ENCODE data around the gene CXCL5.

CXCL5 gene

GRCh38 chr4:74037076-74037955 is 38.8 kb upstream of the CXCL5 start:
- Histone ChIP-seq H3K27ac (ENCODE audit: low read length) (no peak overlapping the region), H3K9me3 (ENCODE audit: control insufficient read depth in 2 of 2, low read length in 2 of 2) (no peaks in the 10 kb centered on the region), H3K4me1 (ENCODE audit: control insufficient read depth, insufficient read depth, low read length) (no peaks in the 10 kb centered on the region), H3K36me3 (ENCODE audit: control insufficient read depth in 2 of 2, insufficient read depth in 2 of 2, low read length in 2 of 2) (no peaks in the 10 kb centered on the region), H3K27me3 (ENCODE audit: control insufficient read depth in 1 of 2, insufficient read depth in 2 of 2, low read length in 2 of 2) (no peaks in the 10 kb centered on the region), H3K9ac (ENCODE audit: low read length in 2 of 2) (no peak overlapping the region), H3K4me3 (ENCODE audit: low read length in 2 of 2) (peak overlapping the region; percentile 84 to 89)

GRCh38 chr4:74033739-74034138 is 35.3 kb upstream of the CXCL5 start:
- Histone ChIP-seq H3K27me3 (ENCODE audit: control insufficient read depth in 1 of 2, insufficient read depth in 2 of 2, low read length in 2 of 2) (no peaks in the 10 kb centered on the region), H3K4me1 (ENCODE audit: control insufficient read depth, insufficient read depth, low read length) (no peaks in the 10 kb centered on the region), H3K4me3 (ENCODE audit: low read length in 2 of 2) (no peak overlapping the region), H3K36me3 (ENCODE audit: control insufficient read depth in 2 of 2, insufficient read depth in 2 of 2, low read length in 2 of 2) (no peaks in the 10 kb centered on the region), H3K9me3 (ENCODE audit: control insufficient read depth in 2 of 2, low read length in 2 of 2) (no peaks in the 10 kb centered on the region), H3K9ac (ENCODE audit: low read length in 2 of 2) (no peak overlapping the region), H3K27ac (ENCODE audit: low read length) (no peak overlapping the region)

DNA sequence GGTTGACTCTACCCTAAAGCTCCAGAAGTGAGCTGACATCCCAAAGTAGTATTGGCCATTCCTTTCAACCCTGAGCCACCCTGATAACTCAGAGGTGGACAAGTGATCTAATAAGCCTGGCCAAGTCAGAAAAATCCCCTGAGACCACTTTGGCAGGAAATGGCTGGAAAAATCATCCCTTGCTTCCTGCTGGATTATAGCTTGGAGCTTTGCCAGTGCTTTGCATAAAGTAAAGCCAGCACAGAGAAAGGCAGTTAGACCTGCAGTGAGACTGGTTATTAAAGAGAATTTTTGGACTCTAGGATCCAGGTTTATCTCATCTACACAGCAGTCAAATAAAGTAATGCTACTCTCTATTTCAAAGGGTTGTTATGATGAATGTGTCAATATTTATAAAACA is 33.6 kb upstream of the CXCL5 start:
- no peaks in the 10 kb centered on the region for H3K36me3 ChIP-seq (ENCODE audit: control insufficient read depth in 2 of 2, insufficient read depth in 2 of 2, low read length in 2 of 2)
- no peaks in the 10 kb centered on the region for H3K4me1 ChIP-seq (ENCODE audit: control insufficient read depth, insufficient read depth, low read length)
- no peak overlapping the region for H3K9ac ChIP-seq (ENCODE audit: low read length in 2 of 2)
- H3K27ac ChIP-seq (ENCODE audit: low read length), result no peak overlapping the region
- no peaks in the 10 kb centered on the region for H3K9me3 ChIP-seq (ENCODE audit: control insufficient read depth in 2 of 2, low read length in 2 of 2)
- H3K4me3 ChIP-seq (ENCODE audit: low read length in 2 of 2), result no peak overlapping the region
- H3K27me3 ChIP-seq (ENCODE audit: control insufficient read depth in 1 of 2, insufficient read depth in 2 of 2, low read length in 2 of 2), result no peaks in the 10 kb centered on the region

GRCh38 chr4:74031576-74031975 is 33.1 kb upstream of the CXCL5 start:
- Histone ChIP-seq H3K27ac (ENCODE audit: low read length) (no peak overlapping the region), H3K4me3 (ENCODE audit: low read length in 2 of 2) (no peak overlapping the region), H3K27me3 (ENCODE audit: control insufficient read depth in 1 of 2, insufficient read depth in 2 of 2, low read length in 2 of 2) (no peaks in the 10 kb centered on the region), H3K4me1 (ENCODE audit: control insufficient read depth, insufficient read depth, low read length) (no peaks in the 10 kb centered on the region), H3K9me3 (ENCODE audit: control insufficient read depth in 2 of 2, low read length in 2 of 2) (no peaks in the 10 kb centered on the region), H3K36me3 (ENCODE audit: control insufficient read depth in 2 of 2, insufficient read depth in 2 of 2, low read length in 2 of 2) (no peaks in the 10 kb centered on the region), H3K9ac (ENCODE audit: low read length in 2 of 2) (no peak overlapping the region)

DNA sequence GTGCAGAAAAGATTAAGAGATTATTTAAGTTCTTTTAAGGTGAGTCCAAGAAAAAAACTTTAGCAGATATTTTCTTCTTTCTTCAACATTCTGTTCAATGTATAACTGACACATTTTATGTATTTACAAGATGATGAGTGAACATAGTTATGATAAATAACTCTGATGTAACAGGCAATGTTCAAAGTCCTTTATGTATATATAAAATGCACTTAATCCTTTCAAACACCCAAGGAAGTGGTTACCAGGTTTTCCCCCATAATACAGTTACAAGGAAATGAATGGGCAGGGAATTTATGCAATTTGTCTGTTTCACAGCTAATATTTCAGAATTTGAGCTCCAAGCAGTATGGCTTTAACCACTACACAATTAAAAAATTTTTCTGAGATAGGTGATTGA is 31.8 kb upstream of the CXCL5 start:
- no peaks in the 10 kb centered on the region for H3K4me1 ChIP-seq (ENCODE audit: control insufficient read depth, insufficient read depth, low read length)
- H3K4me3 ChIP-seq (ENCODE audit: low read length in 2 of 2), result no peak overlapping the region
- H3K36me3 ChIP-seq (ENCODE audit: control insufficient read depth in 2 of 2, insufficient read depth in 2 of 2, low read length in 2 of 2), result no peaks in the 10 kb centered on the region
- no peak overlapping the region for H3K9ac ChIP-seq (ENCODE audit: low read length in 2 of 2)
- no peak overlapping the region for H3K27ac ChIP-seq (ENCODE audit: low read length)
- H3K27me3 ChIP-seq (ENCODE audit: control insufficient read depth in 1 of 2, insufficient read depth in 2 of 2, low read length in 2 of 2), result no peaks in the 10 kb centered on the region
- H3K9me3 ChIP-seq (ENCODE audit: control insufficient read depth in 2 of 2, low read length in 2 of 2), result no peaks in the 10 kb centered on the region

- no peaks in the 10 kb centered on the region for H3K36me3 ChIP-seq (ENCODE audit: control insufficient read depth in 2 of 2, insufficient read depth in 2 of 2, low read length in 2 of 2)
- H3K9me3 ChIP-seq (ENCODE audit: control insufficient read depth in 2 of 2, low read length in 2 of 2), result no peaks in the 10 kb centered on the region
- no peak overlapping the region for H3K9ac ChIP-seq (ENCODE audit: low read length in 2 of 2)
- H3K27ac ChIP-seq (ENCODE audit: low read length), result no peak overlapping the region
- no peaks in the 10 kb centered on the region for H3K27me3 ChIP-seq (ENCODE audit: control insufficient read depth in 1 of 2, insufficient read depth in 2 of 2, low read length in 2 of 2)
- H3K4me3 ChIP-seq (ENCODE audit: low read length in 2 of 2), result no peak overlapping the region
- H3K4me1 ChIP-seq (ENCODE audit: control insufficient read depth, insufficient read depth, low read length), result no peaks in the 10 kb centered on the region
These were observed 30.0 kb upstream of the CXCL5 start for GRCh38 chr4:74028504-74028903.

DNA sequence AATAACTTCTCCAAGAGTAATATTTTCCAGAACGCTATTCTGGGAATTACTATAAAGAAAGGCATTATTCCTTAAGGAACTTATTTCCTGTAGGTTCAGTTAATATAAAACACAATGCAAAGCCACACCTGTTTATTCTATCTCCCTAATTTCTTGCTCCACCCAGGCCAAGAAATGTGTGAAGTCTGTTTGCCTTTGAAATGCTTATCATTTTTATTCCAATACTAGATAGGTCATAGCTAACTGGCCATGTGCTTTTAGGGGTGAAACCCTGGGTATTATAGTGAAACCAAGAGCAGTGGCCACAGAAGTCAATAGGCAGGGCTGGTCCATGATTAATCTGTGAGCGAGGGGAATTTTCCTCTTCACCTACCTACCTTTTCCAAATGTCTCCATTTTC is 25.2 kb upstream of the CXCL5 start:
- no peaks in the 10 kb centered on the region for H3K9me3 ChIP-seq (ENCODE audit: control insufficient read depth in 2 of 2, low read length in 2 of 2)
- no peak overlapping the region for H3K27ac ChIP-seq (ENCODE audit: low read length)

DNA sequence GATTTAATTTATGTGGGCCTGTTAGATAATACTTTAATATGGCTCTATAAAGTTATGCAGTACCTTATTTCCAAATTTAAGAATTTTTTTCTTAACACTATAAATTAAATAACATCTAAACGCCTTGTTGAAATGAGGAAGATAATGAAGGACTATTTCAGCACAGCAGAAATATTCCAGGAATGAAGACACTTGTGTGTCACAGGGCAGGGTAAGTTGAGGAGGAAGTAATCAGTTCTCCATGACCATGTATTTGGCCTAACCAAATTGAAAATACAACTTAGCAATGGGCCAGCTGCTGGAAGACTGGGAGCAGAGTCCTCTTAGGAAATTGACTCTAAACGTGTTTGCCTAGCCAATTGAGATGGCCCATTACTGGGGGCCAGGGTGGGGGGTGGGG is 23.1 kb upstream of the CXCL5 start:
- H3K4me3 ChIP-seq (ENCODE audit: low read length in 2 of 2), result no peak overlapping the region
- H3K9me3 ChIP-seq (ENCODE audit: control insufficient read depth in 2 of 2, low read length in 2 of 2), result no peaks in the 10 kb centered on the region
- H3K4me1 ChIP-seq (ENCODE audit: control insufficient read depth, insufficient read depth, low read length), result no peaks in the 10 kb centered on the region
- no peak overlapping the region for H3K9ac ChIP-seq (ENCODE audit: low read length in 2 of 2)
- H3K36me3 ChIP-seq (ENCODE audit: control insufficient read depth in 2 of 2, insufficient read depth in 2 of 2, low read length in 2 of 2), result no peaks in the 10 kb centered on the region
- no peak overlapping the region for H3K27ac ChIP-seq (ENCODE audit: low read length)
- no peaks in the 10 kb centered on the region for H3K27me3 ChIP-seq (ENCODE audit: control insufficient read depth in 1 of 2, insufficient read depth in 2 of 2, low read length in 2 of 2)

More for the DNA sequence above, 25.2 kb upstream of the CXCL5 start:
- Histone ChIP-seq H3K4me3 (ENCODE audit: low read length in 2 of 2) (no peak overlapping the region), H3K9ac (ENCODE audit: low read length in 2 of 2) (no peak overlapping the region), H3K36me3 (ENCODE audit: control insufficient read depth in 2 of 2, insufficient read depth in 2 of 2, low read length in 2 of 2) (no peaks in the 10 kb centered on the region), H3K27me3 (ENCODE audit: control insufficient read depth in 1 of 2, insufficient read depth in 2 of 2, low read length in 2 of 2) (no peaks in the 10 kb centered on the region), H3K4me1 (ENCODE audit: control insufficient read depth, insufficient read depth, low read length) (no peaks in the 10 kb centered on the region)

DNA sequence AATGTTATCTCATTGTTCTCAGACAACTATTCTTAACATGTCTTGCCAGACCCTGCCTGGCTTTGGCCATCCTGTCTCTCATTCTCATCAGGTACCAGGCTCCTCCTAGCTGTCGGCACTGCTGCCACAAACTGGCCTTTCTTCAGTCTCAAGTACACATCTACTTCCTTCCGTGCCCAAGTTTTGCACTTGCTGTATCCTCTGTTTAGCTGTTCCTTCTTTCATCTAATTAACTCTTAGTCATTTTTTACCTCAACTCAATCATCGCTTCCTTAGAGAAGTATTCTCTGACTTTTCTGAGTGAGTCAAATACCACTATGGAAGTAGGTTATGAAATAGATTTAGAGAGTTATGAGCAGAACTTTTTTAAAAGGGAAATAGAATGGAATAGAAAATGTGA is 20.3 kb upstream of the CXCL5 start:
- Histone ChIP-seq H3K9me3 (ENCODE audit: control insufficient read depth in 2 of 2, low read length in 2 of 2) (no peaks in the 10 kb centered on the region), H3K36me3 (ENCODE audit: control insufficient read depth in 2 of 2, insufficient read depth in 2 of 2, low read length in 2 of 2) (no peaks in the 10 kb centered on the region), H3K27ac (ENCODE audit: low read length) (no peak overlapping the region), H3K4me3 (ENCODE audit: low read length in 2 of 2) (no peak overlapping the region), H3K27me3 (ENCODE audit: control insufficient read depth in 1 of 2, insufficient read depth in 2 of 2, low read length in 2 of 2) (no peaks in the 10 kb centered on the region), H3K9ac (ENCODE audit: low read length in 2 of 2) (no peak overlapping the region), H3K4me1 (ENCODE audit: control insufficient read depth, insufficient read depth, low read length) (no peaks in the 10 kb centered on the region)

GRCh38 chr4:74018116-74018515 is 19.6 kb upstream of the CXCL5 start:
- Histone ChIP-seq H3K27me3 (ENCODE audit: control insufficient read depth in 1 of 2, insufficient read depth in 2 of 2, low read length in 2 of 2) (no peaks in the 10 kb centered on the region), H3K27ac (ENCODE audit: low read length) (no peak overlapping the region), H3K9ac (ENCODE audit: low read length in 2 of 2) (no peak overlapping the region), H3K9me3 (ENCODE audit: control insufficient read depth in 2 of 2, low read length in 2 of 2) (no peaks in the 10 kb centered on the region), H3K4me1 (ENCODE audit: control insufficient read depth, insufficient read depth, low read length) (no peaks in the 10 kb centered on the region), H3K36me3 (ENCODE audit: control insufficient read depth in 2 of 2, insufficient read depth in 2 of 2, low read length in 2 of 2) (no peaks in the 10 kb centered on the region), H3K4me3 (ENCODE audit: low read length in 2 of 2) (no peak overlapping the region)

DNA sequence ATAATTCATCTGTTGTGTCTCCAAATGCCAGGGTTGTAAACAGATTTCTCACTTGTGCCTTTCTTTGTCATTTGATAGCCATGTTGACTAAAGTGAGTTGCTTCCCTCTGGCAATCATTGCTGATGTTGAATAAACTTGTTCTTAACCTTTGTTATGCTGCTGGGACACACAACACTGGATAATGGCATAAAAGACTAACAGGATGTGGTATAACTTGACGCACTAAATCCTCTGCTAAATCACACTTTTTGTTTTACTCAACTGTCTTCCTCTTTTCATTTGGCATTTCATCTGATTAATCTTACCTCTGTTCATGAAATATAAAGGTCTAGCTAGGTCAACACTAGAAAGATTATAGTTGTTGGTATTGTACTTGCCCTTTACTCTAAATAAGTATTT is 17.6 kb upstream of the CXCL5 start:
- Histone ChIP-seq H3K27me3 (ENCODE audit: control insufficient read depth in 1 of 2, insufficient read depth in 2 of 2, low read length in 2 of 2) (no peaks in the 10 kb centered on the region), H3K4me1 (ENCODE audit: control insufficient read depth, insufficient read depth, low read length) (no peaks in the 10 kb centered on the region), H3K4me3 (ENCODE audit: low read length in 2 of 2) (no peak overlapping the region), H3K9me3 (ENCODE audit: control insufficient read depth in 2 of 2, low read length in 2 of 2) (no peaks in the 10 kb centered on the region), H3K36me3 (ENCODE audit: control insufficient read depth in 2 of 2, insufficient read depth in 2 of 2, low read length in 2 of 2) (no peaks in the 10 kb centered on the region), H3K9ac (ENCODE audit: low read length in 2 of 2) (no peak overlapping the region), H3K27ac (ENCODE audit: low read length) (no peak overlapping the region)

All from stomach smooth muscle (tissue), 2 donors.